Mammary epithelial cell (primary cell): ENCODE measurements around the gene FOXM1.

ENCODE experiments used
- CTCF ChIP-seq, 2 donors: IDR thresholded peaks in 1 of 2; conservative IDR thresholded peaks in 1 of 2; 2 replicates each; pipeline ENCODE4 v1.5.1; 2011 to 2012; ENCODE audit warnings: inconsistent platforms in 2 of 2, low read length in 2 of 2, mild to moderate bottlenecking in 2 of 2, control low read depth in 1 of 2, low read depth in 1 of 2; ENCODE audit not compliant: insufficient read depth in 1 of 2; ENCODE audit errors: extremely low read depth in 1 of 2
- EZH2 ChIP-seq: IDR thresholded peaks from 2 replicates; pipeline ENCODE4 v1.6.1; 2012; ENCODE audit warnings: low read length, inconsistent platforms, borderline replicate concordance

GRCh38 chr12:2833327-2833726, 43.6 kb downstream of the FOXM1 start:
- TF ChIP-seq CTCF (conservative IDR thresholded peaks at IDR 0.05 in 1 of 2, IDR thresholded peaks at IDR 0.05 in 1 of 2; ENCODE audit: extremely low read depth in 1 of 2, insufficient read depth in 1 of 2, low read depth in 1 of 2, low read length in 2 of 2) = no peak
- no peak for TF ChIP-seq EZH2
